ENCODE data around the gene SGCD.
A peak's percentile ranks its signal among the peaks of the same experiment; 100 is the strongest.

SGCD gene

DNA sequence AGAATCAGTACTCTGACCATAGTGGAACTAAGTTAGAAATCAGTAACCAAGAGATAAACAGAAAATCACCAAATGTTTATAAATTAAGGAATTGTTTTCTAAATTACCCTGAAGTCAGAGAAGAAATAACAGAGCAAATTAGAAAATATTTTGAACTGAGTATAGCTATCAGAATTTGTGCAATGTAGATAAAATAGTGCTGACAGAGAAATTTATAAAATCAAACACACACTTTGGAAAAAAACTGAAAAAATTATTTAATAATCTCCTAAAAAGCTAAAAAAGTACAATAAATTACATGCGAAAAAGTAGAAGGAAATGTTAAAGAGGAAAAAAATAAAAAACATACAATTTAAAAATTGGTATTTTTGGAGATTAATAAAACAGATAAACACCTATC lies 486.0 kb downstream of the SGCD start:
- no peak for DNase-seq

- DNase-seq: peak; percentile 18
Measured at GRCh38 chr5:156815988-156816599, 489.1 kb downstream of the SGCD start.
